GM12801 (cell line): ENCODE data around the gene GRM5.

ENCODE experiments used
- TF ChIP-seq, protein P1 (sequence below): IDR thresholded peaks from one replicate; pipeline ENCODE4 v1.5.1; 2011; ENCODE audit warnings: control low read depth; ENCODE audit not compliant: insufficient read length; ENCODE audit errors: extremely low read depth

Gene GRM5

DNA sequence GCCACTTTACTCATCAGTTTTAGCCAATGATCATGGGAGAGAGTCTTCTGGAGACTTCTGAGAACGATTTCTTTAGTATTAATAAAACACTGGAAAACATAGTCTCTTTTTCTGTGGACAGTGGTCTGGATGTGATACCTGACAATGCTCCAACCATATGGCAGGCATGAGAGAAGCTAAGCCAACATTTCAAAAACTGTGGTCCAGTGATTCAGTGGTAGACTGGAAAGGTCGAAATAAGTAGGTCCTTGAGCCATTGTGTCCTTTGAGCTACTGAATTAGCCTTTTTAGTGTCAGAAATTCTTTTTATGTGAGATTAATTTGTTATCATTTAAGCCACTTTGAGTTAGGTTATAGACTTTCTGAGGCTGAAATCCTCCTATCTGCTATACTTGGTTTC, 530.5 kb downstream of the GRM5 start:
- TF ChIP-seq, protein P1, sequence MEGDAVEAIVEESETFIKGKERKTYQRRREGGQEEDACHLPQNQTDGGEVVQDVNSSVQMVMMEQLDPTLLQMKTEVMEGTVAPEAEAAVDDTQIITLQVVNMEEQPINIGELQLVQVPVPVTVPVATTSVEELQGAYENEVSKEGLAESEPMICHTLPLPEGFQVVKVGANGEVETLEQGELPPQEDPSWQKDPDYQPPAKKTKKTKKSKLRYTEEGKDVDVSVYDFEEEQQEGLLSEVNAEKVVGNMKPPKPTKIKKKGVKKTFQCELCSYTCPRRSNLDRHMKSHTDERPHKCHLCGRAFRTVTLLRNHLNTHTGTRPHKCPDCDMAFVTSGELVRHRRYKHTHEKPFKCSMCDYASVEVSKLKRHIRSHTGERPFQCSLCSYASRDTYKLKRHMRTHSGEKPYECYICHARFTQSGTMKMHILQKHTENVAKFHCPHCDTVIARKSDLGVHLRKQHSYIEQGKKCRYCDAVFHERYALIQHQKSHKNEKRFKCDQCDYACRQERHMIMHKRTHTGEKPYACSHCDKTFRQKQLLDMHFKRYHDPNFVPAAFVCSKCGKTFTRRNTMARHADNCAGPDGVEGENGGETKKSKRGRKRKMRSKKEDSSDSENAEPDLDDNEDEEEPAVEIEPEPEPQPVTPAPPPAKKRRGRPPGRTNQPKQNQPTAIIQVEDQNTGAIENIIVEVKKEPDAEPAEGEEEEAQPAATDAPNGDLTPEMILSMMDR, result no peak

DNA sequence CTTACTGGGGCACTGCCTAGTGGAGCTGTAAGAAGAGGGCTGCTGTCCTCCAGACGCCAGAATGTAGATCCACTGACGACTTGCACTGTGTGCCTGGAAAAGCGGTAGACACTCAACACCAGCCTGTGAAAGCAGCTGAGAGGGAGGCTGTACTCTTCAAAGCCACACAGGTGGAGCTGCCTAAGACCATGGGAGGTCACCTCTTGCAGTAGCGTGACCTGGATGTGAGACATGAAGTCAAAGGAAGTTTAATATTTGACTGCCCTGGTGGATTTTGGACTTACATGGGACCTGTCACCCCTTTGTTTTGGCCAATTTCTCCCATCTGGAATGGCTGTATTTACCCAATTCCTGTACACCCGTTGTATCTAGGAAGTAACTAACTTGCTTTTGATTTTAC, 531.6 kb downstream of the GRM5 start:
- TF ChIP-seq, protein P1, result no peak

DNA sequence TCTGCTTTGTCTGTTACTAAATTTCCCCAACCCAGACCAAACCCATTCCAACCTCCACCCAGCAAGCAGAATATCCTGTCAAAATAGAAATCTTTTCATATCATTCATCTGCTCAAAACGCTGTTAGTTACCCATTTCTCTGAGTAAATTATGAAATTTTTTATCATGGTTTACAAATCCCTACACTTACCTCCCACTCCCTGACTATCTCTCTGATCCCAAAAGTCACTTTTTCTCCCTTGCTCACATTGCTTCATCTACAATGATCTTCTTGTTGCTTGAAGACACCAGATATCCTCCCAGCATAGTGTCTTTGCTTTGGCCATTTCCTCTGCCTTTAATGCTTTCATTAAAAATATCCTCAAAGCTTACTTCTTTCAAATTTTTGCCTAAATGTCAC, 532.8 kb downstream of the GRM5 start:
- TF ChIP-seq, protein P1, result no peak

DNA sequence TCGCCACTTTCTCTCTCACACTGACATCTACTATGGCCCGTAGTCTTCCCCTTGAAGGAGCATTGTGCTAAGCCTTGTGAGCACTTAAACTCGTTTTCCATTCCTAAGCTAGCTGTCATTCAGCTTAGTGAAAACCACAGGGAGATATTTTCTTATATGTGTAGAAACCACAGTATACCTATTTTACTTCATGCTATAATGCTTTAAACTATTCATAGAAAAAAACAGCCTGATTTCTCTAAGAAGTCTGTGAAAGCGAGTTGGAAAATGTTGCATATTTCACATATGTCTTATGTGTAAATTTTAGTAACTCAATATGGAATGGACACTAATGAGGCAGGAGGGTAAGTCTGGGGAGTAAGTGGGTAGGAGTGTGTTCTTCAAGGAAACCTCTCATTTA, 534.0 kb downstream of the GRM5 start:
- TF ChIP-seq, protein P1, result no peak

DNA sequence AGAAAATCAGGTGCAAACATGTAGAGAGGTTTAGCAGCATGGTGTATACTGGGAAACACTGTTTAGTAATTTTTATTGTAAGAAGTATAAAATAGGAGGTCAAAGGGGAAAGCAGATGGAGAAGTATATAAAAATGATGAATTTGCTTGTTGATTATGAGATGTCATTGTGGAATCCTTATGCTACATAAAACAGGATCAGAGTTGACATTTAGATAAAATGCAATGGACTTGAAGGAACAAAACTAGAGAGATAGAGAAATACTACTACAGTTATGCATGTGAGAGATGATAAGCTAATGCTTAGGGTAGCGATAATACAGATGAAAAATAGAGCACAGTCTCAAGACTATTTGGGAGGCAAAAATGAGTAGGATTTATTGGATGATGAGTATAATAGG, 536.4 kb downstream of the GRM5 start:
- TF ChIP-seq, protein P1, result no peak

DNA sequence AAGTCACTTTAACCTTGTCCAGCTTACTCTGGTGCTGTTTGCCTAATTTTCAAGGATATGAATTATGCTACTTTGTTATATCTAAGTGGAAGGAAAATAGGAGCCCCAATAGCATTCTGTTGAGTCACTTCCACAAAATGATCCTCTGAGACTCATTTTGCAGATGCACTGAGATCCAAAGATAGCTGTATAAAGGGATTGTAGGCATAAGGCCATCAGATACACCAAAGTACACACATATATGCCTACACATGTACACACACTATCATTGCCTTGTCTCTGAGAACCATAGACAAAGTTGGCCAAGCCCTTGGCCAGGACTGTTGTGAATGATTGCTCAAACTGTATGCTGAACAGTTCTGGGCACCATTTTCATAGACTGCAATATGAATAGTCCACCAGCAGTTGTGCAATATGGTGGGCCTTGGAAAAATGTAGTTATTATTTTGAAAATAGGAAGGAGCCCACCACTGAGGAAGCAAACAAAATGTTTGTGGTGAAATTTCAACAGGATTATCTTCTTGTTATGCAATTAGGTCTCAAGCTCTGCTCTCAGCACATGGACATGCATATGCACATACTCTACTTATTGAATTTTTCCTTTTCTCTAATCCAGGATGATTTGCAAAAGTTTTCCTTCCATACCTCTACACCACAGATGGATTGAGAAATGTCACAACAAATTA, 542.3 kb downstream of the GRM5 start:
- TF ChIP-seq, protein P1, result no peak

DNA sequence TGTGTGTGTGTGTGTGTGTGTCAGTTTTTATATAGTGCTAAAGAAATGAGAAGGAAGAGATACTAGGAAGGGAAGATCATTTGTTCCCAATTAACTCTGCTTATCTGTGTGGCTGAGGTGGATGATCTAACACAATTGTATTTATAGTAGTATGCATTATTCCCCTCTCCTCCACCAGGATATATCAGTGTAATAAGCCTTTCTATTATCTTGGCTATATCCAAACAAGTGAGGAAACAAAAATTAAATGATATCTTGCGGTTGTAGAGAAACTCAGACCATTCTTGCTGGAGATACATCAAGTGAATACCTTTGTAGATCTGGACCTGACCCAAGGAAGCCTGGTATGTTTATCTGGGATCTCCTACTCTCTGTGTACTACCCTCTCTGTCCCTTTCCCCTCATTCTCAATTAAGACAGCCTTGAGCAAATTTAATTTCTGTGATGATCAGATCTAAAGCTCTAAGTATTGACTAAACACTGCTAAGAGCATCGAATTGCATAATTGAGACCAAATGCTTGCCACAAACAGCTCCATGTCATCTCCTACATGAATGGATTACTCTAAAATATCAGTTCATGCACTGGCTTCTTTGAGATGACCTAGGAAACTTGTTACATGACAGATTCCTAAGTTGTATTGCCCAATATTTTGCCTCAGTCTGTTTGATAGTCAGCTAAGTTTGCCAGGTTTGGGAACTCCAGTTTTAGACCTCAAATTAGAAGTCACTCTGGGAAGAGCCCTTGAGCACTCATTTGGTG, 543.0 kb downstream of the GRM5 start:
- TF ChIP-seq, protein P1, result no peak
